Measurements from ENCODE around the gene IFITM10. TPM values are rescaled to one million over a fixed set of nuclear protein-coding genes. Genes with fewer than 3 reads are reported as not detected.

Gene IFITM10
- total RNA-seq, 1 donor from 2014 or later = 1.2 TPM

Other genes with a start within 250 kb of the IFITM10 start
- 0.59 and 1.3 TPM in 2 replicates for gene DUSP8, start 178.3 kb downstream of the IFITM10 start, total RNA-seq
- not detected in 2 replicates for gene KRTAP5-1, start 165.3 kb downstream of the IFITM10 start, total RNA-seq
- gene KRTAP5-2, start 152.3 kb downstream of the IFITM10 start, total RNA-seq = not detected in 2 replicates
- gene KRTAP5-3, start 142.1 kb downstream of the IFITM10 start, total RNA-seq = not detected in 2 replicates
- gene KRTAP5-4, start 128.5 kb downstream of the IFITM10 start, total RNA-seq = not detected in 2 replicates
- not detected in 2 replicates for gene KRTAP5-5, start 120.8 kb downstream of the IFITM10 start, total RNA-seq
- gene KRTAP5-6, start 53.4 kb downstream of the IFITM10 start, total RNA-seq = not detected in 2 replicates
- gene CTSD, start 13.3 kb upstream of the IFITM10 start, total RNA-seq = 209 and 218 TPM in 2 replicates
- gene SYT8, start 84.4 kb upstream of the IFITM10 start, total RNA-seq = not detected in 2 replicates
- not detected in 2 replicates for gene TNNI2, start 88.4 kb upstream of the IFITM10 start, total RNA-seq
- gene LSP1, start 102.5 kb upstream of the IFITM10 start, total RNA-seq = 418 and 430 TPM in 2 replicates
- gene PRR33, start 141.3 kb upstream of the IFITM10 start, total RNA-seq = not detected in 2 replicates
- gene TNNT3, start 169.1 kb upstream of the IFITM10 start, total RNA-seq = 6.1 and 6.7 TPM in 2 replicates
- gene MRPL23, start 196.7 kb upstream of the IFITM10 start, total RNA-seq = 45.3 and 51.3 TPM in 2 replicates
- 0.41 TPM in 1 of 2 replicates, not detected in the other for gene H19, start 247.2 kb upstream of the IFITM10 start, total RNA-seq

Data from T-helper 1 cell treated with Interleukin-12 subunit alpha and Interleukin-12 subunit beta and Interleukin-4 antibody, amounts not matched to agents 30 ng/mL and 1 ng/mL, for 36 hours (primary cell).